ENCODE measurements around the gene PRRG2.

Gene PRRG2

DNA sequence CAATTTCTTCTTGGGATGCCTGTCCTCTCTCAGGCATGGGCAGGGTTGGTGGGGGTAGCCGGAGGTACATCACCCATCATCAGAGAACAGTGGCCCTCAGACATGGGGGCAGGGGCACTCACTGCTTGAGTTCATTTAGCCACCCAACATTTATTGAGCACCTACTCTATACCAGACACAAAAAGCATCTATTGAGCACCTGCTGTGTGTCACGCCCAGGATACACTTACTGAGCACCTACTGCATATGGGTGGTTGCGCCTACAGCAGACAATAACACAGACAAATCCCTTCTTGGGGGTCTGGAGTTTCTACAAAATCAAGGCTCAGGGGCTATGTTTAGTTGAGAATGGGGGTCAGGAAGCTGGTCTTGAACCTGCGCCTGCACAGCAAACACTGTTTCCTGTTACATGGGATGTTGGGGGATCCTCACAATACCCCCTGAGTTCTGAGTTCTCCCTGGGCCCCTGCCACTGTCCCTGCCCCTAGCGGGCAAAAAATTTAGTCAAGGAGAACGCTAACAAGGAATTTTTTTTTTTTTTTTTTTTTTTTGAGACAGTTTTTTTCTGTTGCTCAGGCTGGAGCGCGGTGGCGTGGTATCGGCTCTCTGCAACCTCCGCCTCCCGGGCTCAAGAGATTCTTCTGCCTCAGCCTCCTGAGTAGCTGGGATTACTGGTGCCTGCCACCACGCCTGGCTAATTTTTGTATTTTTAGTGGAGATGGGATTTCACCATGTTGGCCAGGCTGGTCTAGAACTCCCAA, 41.7 kb upstream of the PRRG2 start:
- TF ChIP-seq, protein P1, sequence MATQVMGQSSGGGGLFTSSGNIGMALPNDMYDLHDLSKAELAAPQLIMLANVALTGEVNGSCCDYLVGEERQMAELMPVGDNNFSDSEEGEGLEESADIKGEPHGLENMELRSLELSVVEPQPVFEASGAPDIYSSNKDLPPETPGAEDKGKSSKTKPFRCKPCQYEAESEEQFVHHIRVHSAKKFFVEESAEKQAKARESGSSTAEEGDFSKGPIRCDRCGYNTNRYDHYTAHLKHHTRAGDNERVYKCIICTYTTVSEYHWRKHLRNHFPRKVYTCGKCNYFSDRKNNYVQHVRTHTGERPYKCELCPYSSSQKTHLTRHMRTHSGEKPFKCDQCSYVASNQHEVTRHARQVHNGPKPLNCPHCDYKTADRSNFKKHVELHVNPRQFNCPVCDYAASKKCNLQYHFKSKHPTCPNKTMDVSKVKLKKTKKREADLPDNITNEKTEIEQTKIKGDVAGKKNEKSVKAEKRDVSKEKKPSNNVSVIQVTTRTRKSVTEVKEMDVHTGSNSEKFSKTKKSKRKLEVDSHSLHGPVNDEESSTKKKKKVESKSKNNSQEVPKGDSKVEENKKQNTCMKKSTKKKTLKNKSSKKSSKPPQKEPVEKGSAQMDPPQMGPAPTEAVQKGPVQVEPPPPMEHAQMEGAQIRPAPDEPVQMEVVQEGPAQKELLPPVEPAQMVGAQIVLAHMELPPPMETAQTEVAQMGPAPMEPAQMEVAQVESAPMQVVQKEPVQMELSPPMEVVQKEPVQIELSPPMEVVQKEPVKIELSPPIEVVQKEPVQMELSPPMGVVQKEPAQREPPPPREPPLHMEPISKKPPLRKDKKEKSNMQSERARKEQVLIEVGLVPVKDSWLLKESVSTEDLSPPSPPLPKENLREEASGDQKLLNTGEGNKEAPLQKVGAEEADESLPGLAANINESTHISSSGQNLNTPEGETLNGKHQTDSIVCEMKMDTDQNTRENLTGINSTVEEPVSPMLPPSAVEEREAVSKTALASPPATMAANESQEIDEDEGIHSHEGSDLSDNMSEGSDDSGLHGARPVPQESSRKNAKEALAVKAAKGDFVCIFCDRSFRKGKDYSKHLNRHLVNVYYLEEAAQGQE (IDR thresholded peaks at IDR 0.05; ENCODE audit: insufficient read depth in 1 of 2, low read depth in 2 of 2, low read length in 2 of 2) = no peak
- TF ChIP-seq TAF1 (IDR thresholded peaks at IDR 0.05; ENCODE audit: borderline replicate concordance, insufficient read depth, low read length) (no peak), FOXP2 (optimal IDR thresholded peaks at IDR 0.05; ENCODE audit: borderline replicate concordance, extremely low read depth, extremely low read length, insufficient read depth) (no peak), SIN3A (IDR thresholded peaks at IDR 0.05; ENCODE audit: borderline replicate concordance, insufficient read depth, low read length) (no peak), POLR2AphosphoS5 (IDR thresholded peaks at IDR 0.05; ENCODE audit: low read depth, low read length) (no peak)

DNA sequence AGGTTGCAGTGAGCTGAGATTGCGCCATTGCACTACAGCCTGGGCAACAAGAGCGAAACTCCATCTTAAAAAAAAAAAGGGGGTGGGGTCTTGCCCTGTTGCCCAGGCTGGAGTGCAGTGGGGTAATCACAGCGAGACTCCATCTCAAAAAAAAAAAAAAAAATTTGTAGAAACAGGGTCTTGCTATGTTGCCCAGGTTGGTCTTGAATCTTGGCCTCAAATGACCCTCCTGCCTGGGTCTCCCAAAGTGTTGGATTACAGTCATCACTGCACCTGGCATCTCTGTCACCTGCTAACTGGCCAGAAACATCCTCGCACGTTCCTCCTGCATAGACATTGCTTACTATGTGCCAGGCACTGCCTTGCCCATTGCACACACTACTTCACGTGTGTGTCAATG, 39.2 kb upstream of the PRRG2 start:
- TF ChIP-seq, protein P1 (IDR thresholded peaks at IDR 0.05; ENCODE audit: insufficient read depth in 1 of 2, low read depth in 2 of 2, low read length in 2 of 2) = no peak
- no peak for TF ChIP-seq FOXP2 (optimal IDR thresholded peaks at IDR 0.05; ENCODE audit: borderline replicate concordance, extremely low read depth, extremely low read length, insufficient read depth)
- no peak for TF ChIP-seq POLR2AphosphoS5 (IDR thresholded peaks at IDR 0.05; ENCODE audit: low read depth, low read length)
- no peak for TF ChIP-seq SIN3A (IDR thresholded peaks at IDR 0.05; ENCODE audit: borderline replicate concordance, insufficient read depth, low read length)
- no peak for TF ChIP-seq TAF1 (IDR thresholded peaks at IDR 0.05; ENCODE audit: borderline replicate concordance, insufficient read depth, low read length)

DNA sequence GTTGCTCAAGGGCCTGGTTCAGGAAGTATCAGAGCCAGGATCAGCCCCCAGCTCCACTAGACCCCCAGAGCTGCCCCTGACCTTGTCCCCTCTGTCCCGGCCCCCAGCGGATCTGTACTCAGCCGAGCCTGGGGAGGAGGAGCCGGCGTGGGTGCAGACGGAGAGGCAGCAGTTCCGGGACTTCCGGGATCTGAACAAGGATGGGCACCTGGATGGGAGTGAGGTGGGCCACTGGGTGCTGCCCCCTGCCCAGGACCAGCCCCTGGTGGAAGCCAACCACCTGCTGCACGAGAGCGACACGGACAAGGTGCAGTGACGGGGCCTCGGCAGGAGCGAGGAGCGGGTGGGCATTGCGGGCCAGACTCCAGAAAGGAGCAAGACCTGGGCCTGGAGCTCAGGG, 38.7 kb upstream of the PRRG2 start:
- no peak for TF ChIP-seq TAF1 (IDR thresholded peaks at IDR 0.05; ENCODE audit: borderline replicate concordance, insufficient read depth, low read length)
- no peak for TF ChIP-seq POLR2AphosphoS5 (IDR thresholded peaks at IDR 0.05; ENCODE audit: low read depth, low read length)
- no peak for TF ChIP-seq FOXP2 (optimal IDR thresholded peaks at IDR 0.05; ENCODE audit: borderline replicate concordance, extremely low read depth, extremely low read length, insufficient read depth)
- TF ChIP-seq, protein P1 (IDR thresholded peaks at IDR 0.05; ENCODE audit: insufficient read depth in 1 of 2, low read depth in 2 of 2, low read length in 2 of 2) = no peak
- no peak for TF ChIP-seq SIN3A (IDR thresholded peaks at IDR 0.05; ENCODE audit: borderline replicate concordance, insufficient read depth, low read length)

DNA sequence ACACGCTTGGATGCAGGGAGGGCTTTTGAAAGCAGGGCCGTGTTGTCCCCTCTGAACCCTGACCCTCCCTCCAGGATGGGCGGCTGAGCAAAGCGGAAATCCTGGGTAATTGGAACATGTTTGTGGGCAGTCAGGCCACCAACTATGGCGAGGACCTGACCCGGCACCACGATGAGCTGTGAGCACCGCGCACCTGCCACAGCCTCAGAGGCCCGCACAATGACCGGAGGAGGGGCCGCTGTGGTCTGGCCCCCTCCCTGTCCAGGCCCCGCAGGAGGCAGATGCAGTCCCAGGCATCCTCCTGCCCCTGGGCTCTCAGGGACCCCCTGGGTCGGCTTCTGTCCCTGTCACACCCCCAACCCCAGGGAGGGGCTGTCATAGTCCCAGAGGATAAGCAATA, 38.1 kb upstream of the PRRG2 start:
- TF ChIP-seq, protein P1 (IDR thresholded peaks at IDR 0.05; ENCODE audit: insufficient read depth in 1 of 2, low read depth in 2 of 2, low read length in 2 of 2) = no peak
- no peak for TF ChIP-seq SIN3A (IDR thresholded peaks at IDR 0.05; ENCODE audit: borderline replicate concordance, insufficient read depth, low read length)
- no peak for TF ChIP-seq POLR2AphosphoS5 (IDR thresholded peaks at IDR 0.05; ENCODE audit: low read depth, low read length)
- TF ChIP-seq TAF1 (IDR thresholded peaks at IDR 0.05; ENCODE audit: borderline replicate concordance, insufficient read depth, low read length) = no peak
- TF ChIP-seq FOXP2 (optimal IDR thresholded peaks at IDR 0.05; ENCODE audit: borderline replicate concordance, extremely low read depth, extremely low read length, insufficient read depth) = no peak

Data from PFSK-1 (cell line).